GM21717 (cell line): Measurements from ENCODE around the gene SPATA1.

Experiments used
- ATAC-seq: cut with Tn5 transposase; IDR thresholded peaks from one replicate; pipeline ENCODE4 v1.9.1; 2021; ENCODE audit warnings: mild to moderate bottlenecking, moderate library complexity; ENCODE audit not compliant: unreplicated experiment

The SPATA1 gene, protein sequence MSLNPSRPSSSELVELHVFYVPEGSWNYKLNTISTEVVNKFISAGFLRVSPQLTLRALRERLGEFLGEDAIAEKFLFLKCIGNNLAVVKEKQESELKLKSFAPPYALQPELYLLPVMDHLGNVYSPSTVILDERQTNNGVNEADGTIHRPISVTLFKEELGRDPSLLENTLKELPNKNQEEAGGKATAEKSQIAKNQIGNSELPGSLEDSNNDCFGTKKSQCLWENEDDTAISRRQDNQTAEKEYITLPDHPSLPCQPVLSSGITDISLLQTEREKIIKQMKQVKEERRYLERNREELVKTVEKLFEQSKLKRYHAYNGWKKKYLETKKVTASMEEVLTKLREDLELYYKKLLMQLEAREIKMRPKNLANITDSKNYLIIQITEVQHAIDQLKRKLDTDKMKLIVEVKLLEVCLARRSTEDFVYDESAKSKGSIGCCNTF

GRCh38 chr1:84506002-84506728, at the start of gene SPATA1, which contains the start of gene GNG5:
SPATA1 (plus strand) TSS chr1:84506386; CDS start chr1:84516360, 9,974 bp downstream.
GNG5 (minus strand) TSS chr1:84506581; CDS start chr1:84506091, 490 bp downstream.
- peak; percentile 85 for ATAC-seq

DNA sequence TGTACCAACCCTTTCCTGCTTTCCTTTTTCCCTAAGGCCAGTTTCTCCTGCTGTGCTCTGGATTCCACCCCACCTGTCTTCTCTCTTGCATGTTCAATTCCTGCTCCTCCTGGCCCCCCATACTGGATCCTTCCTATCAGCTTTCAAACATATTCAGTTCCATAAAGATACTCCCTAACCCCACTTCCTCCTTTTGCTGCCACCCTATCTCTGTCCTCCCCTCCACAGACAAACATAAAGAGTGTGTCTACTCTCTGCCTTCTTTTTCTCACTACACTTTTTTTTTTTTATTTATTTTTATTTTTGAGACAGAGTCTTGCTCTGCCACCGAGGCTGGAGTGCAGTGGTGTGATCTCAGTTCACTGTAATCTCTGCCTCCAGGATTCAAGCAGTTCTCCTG, 44.1 kb upstream of the SPATA1 start:
- no peak for ATAC-seq

DNA sequence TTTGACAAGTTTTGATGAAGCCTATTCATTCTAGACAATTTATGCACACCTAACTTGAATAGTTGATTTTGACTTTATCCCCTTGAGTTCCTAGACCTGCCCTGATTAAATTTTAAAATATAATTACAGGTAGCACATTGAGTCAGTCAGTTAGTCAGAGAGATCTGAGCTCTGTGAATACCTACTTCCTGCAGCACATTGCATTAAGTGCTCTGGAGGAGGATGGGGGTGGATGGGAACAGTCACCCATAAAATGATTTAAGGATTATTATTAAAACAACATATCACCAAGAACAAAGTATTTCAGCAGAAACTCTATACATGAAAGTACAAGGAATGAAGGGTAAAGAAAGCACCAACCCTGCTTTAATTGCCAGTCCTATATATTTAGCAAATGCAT, 38.9 kb upstream of the SPATA1 start:
- ATAC-seq, result no peak

GRCh38 chr1:84476225-84476624, 30.0 kb upstream of the SPATA1 start:
- ATAC-seq, result no peak

GRCh38 chr1:84478876-84479868, 27.0 kb upstream of the SPATA1 start, which contains the start of gene RPF1:
RPF1 (plus strand) TSS chr1:84479266; CDS start chr1:84479282, 16 bp downstream.
- ATAC-seq, result peak; percentile 97

DNA sequence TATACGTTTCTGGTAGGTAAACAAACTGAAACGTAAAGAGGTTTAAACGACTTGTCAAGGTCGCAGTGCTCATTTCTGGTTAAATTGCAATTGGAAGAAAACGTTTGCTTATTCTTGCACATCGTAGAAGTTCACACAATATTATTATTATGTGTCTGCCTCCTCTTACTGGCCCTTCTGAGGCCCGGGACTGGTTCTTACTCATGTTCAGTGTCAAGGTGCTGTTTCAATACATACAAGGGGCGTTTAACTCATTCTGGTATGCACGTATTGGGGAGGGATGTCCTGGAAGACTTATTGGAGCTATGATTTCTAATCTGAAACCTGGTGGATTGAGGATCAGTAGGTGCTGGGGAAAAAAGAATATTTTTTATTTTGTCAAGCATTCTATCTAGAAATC, 26.2 kb upstream of the SPATA1 start:
- peak; percentile 20 for ATAC-seq

- no peak for ATAC-seq
Measured at GRCh38 chr1:84480650-84481049, 25.5 kb upstream of the SPATA1 start.

GRCh38 chr1:84481317-84481716, 24.9 kb upstream of the SPATA1 start:
- no peak for ATAC-seq

DNA sequence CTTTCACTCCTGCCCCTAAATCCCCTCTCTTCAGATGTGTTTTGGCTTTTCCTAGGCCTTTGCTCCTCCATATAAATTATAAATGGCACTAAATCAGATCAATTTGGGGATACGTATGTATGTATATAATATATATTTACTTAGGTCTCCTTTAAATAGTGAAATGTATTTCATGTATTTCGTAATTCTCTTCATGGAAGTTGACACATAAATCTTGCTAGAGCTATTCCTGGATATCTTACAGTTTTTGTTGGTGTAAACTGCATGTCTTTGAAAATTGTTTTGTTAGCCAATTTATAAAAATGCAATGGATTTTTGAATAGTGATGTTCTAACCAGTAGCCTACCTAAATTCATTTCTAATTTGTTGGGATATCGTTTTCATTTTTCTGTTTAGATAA, 18.1 kb upstream of the SPATA1 start:
- no peak for ATAC-seq

- no peak for ATAC-seq
Measured at GRCh38 chr1:84489766-84490165, 16.4 kb upstream of the SPATA1 start.

DNA sequence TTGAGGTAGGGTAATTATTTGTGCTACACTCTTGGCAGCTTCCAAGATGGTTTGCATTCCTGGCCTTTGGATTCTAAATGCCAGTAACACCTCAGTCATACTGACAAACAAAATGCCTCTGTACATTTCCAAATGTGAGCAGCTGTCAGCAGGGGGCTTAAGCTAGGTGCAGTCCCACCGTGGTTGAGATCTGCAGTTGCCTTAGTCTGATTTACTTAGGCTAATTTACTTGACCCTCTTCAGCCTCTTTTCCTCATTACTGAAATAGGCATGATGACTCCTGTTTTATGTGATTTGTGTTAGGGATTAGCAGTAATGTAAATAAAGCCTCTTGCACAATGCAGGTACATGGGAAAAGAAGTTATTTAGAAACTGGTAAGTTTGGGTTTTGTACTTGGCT, 13.5 kb upstream of the SPATA1 start:
- ATAC-seq, result no peak

GRCh38 chr1:84493747-84494146, 12.4 kb upstream of the SPATA1 start:
- no peak for ATAC-seq

GRCh38 chr1:84496498-84496897, 9.7 kb upstream of the SPATA1 start:
- no peak for ATAC-seq

GRCh38 chr1:84497631-84498275, 8.4 kb upstream of the SPATA1 start:
- ATAC-seq, result no peak

- ATAC-seq, result no peak
Measured at GRCh38 chr1:84502927-84503326, 3.3 kb upstream of the SPATA1 start.

DNA sequence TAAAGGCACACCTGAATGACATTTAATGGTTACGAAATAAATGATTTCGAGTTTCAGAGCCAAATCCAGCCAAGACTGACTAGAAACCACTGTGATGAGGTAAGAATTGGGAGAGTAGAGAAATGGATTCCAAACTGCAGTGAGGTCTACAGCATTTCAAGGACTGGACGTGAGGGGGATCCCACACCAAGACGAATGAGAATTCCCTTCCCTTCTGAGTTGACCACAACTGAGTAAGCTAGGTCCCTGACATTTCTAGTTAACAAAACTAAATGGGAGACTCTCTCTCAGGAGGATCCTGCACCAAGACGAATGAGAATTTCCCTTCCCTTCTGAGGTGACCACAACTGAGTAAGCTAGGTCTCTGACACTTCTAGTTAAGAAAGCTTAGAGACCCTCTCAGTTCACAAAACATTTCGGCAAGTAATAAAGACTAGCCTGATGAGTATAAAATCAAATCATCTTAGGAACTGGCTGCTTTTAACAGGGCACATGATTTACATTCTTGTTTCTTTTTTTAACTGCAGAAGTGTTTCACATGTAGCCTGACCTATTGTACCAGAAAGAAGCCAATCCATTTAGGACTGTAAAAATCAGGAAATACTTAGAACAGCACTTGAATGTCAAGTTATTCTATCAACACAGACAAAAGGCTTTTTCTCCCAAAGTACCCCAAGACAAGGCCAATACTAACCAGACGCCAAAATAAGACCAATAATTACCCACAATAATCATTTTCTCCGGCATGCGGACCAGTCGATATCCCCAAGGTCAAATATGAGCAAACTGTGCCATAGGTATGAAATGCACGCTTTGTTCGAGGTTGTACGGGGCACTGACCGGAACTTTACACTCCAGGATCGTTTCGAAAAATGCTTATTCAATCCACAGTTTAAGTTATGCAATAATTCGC, 1.4 kb upstream of the SPATA1 start:
- ATAC-seq, result no peak

GRCh38 chr1:84505493-84506001, 639 bp upstream of the SPATA1 start:
- ATAC-seq, result peak; percentile 32

DNA sequence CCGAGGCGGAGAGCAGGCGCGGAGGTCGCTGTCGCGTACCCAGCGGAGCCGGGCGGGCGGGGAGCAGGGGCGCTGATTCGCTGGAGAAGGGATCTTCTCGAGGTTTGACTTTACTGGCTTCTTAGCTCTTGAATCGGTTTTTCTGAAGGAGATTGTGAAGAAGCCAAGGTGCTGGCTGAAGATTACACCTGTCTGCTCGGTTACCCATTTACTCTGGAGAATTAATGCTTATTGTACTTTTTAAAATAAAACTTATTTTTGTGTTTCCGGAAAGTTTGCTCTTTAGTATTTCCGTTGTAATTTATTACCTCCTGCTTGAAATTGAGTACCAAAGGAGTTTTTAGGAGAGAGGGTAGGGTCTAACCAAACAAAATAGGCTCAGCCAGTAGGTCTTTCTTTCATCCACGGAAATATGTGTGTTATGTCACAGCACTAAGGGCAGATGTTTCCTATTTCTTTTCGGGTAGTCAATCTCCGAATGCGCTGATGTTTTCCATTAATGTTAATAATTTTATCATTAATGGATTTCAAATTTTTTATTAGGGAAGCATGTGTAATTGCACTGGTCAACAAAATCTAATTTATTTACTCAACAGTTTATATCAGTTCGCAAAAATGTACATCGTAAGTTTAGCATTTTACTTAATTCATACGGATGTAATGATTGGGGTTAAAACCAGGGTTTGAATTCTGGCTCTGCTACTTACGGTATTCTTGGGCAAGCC, 705 bp downstream of the SPATA1 start:
- no peak for ATAC-seq
